Osteoblast (primary cell): ENCODE results near the gene NOL4L. TPM values are rescaled to one million over a fixed set of nuclear protein-coding genes. Genes with fewer than 3 reads are reported as not detected.

Experiments used
- DNase-seq: peaks from one replicate; pipeline ENCODE4 v3.0.0; 2011; ENCODE audit warnings: low spot score, mixed read lengths; ENCODE audit not compliant: insufficient read length; ENCODE audit errors: missing footprints
- H2AFZ ChIP-seq: 2 replicates; pipeline ENCODE4 v1.6.0; 2011; ENCODE audit warnings: mild to moderate bottlenecking, low read length
- H3K27ac ChIP-seq: 2 replicates; pipeline ENCODE4 v1.5.1; 2011; ENCODE audit warnings: mild to moderate bottlenecking, low read depth, low read length, moderate library complexity
- H3K27me3 ChIP-seq: 2 replicates; pipeline ENCODE4 v1.6.0; 2012; ENCODE audit warnings: mild to moderate bottlenecking, control low read depth, inconsistent platforms, low read length, moderate library complexity; ENCODE audit not compliant: insufficient read depth
- H3K36me3 ChIP-seq: 2 replicates; pipeline ENCODE4 v1.5.1; 2011; ENCODE audit warnings: mild to moderate bottlenecking, low read length, control low read depth, moderate library complexity; ENCODE audit not compliant: insufficient read depth
- H3K4me1 ChIP-seq: 2 replicates; pipeline ENCODE4 v1.5.1; 2011; ENCODE audit warnings: mild to moderate bottlenecking, low read length, control low read depth, moderate library complexity; ENCODE audit not compliant: insufficient read depth
- H3K4me2 ChIP-seq: 2 replicates; pipeline ENCODE4 v1.6.0; 2011; ENCODE audit warnings: mild to moderate bottlenecking, low read length; ENCODE audit not compliant: insufficient read depth
- H3K4me3 ChIP-seq: fragments of 200-600 bp; sonication (generic); 3 replicates; pipeline ENCODE4 v1.5.1; 2012; ENCODE audit warnings: mild to moderate bottlenecking, low read length, inconsistent platforms; ENCODE audit not compliant: insufficient read depth
- H3K79me2 ChIP-seq: 2 replicates; pipeline ENCODE4 v1.6.0; 2012; ENCODE audit warnings: mild to moderate bottlenecking, low read length, control low read depth, inconsistent platforms; ENCODE audit not compliant: insufficient read depth
- H3K9me3 ChIP-seq: 2 replicates; pipeline ENCODE4 v1.5.1; 2011; ENCODE audit warnings: low read depth, low read length, control low read depth
- H4K20me1 ChIP-seq: 2 replicates; pipeline ENCODE4 v1.6.0; 2012; ENCODE audit warnings: mild to moderate bottlenecking, low read length, control low read depth; ENCODE audit not compliant: insufficient read depth
- total RNA-seq: library from RNA; depleted of rRNA; stranded (reverse); fragments of >200 nt; gene quantifications from 2 replicates; pipeline ENCODE4 v1.2.3, GENCODE V29; 2012
- TF ChIP-seq, protein P1 (sequence below): IDR thresholded peaks from 2 replicates; pipeline ENCODE4 v1.5.1; 2011; ENCODE audit warnings: mild to moderate bottlenecking, low read depth, low read length, moderate library complexity; ENCODE audit errors: extremely low read depth

Gene NOL4L
- total RNA-seq, 1 donor = 6.2 TPM

DNA sequence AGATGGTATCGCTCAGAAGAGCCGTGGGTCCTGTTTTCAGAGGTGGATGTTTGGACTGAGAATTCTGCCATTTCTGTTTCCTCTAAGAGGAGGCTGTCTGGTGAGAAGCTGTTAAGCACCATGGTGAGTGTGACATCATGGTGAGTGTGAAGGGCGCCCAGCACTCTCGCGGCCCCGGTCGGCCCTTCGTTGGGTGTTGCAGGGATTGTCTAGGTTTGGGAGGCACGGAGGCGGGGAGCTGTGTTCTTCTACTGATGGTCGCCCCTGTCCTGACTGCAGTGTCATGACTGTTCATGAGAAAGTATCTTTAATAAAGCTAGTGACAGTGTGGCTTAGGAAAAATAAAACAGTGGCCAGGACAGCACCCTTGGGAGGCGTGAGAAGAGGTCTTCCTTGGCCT is 70.4 kb downstream of the NOL4L start:
- TF ChIP-seq, protein P1, sequence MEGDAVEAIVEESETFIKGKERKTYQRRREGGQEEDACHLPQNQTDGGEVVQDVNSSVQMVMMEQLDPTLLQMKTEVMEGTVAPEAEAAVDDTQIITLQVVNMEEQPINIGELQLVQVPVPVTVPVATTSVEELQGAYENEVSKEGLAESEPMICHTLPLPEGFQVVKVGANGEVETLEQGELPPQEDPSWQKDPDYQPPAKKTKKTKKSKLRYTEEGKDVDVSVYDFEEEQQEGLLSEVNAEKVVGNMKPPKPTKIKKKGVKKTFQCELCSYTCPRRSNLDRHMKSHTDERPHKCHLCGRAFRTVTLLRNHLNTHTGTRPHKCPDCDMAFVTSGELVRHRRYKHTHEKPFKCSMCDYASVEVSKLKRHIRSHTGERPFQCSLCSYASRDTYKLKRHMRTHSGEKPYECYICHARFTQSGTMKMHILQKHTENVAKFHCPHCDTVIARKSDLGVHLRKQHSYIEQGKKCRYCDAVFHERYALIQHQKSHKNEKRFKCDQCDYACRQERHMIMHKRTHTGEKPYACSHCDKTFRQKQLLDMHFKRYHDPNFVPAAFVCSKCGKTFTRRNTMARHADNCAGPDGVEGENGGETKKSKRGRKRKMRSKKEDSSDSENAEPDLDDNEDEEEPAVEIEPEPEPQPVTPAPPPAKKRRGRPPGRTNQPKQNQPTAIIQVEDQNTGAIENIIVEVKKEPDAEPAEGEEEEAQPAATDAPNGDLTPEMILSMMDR = no peak
- no peak for DNase-seq
- peaks cover 11% of the 10 kb centered on the region for H3K27me3 ChIP-seq
- H3K27ac ChIP-seq = no peak overlapping the region
- H2AFZ ChIP-seq = no peak overlapping the region
- no peaks in the 10 kb centered on the region for H4K20me1 ChIP-seq
- no peaks in the 10 kb centered on the region for H3K36me3 ChIP-seq
- no peak overlapping the region for H3K4me2 ChIP-seq
- no peaks in the 10 kb centered on the region for H3K9me3 ChIP-seq
- no peaks in the 10 kb centered on the region for H3K79me2 ChIP-seq
- no peak overlapping the region for H3K4me3 ChIP-seq
- H3K4me1 ChIP-seq = no peaks in the 10 kb centered on the region

DNA sequence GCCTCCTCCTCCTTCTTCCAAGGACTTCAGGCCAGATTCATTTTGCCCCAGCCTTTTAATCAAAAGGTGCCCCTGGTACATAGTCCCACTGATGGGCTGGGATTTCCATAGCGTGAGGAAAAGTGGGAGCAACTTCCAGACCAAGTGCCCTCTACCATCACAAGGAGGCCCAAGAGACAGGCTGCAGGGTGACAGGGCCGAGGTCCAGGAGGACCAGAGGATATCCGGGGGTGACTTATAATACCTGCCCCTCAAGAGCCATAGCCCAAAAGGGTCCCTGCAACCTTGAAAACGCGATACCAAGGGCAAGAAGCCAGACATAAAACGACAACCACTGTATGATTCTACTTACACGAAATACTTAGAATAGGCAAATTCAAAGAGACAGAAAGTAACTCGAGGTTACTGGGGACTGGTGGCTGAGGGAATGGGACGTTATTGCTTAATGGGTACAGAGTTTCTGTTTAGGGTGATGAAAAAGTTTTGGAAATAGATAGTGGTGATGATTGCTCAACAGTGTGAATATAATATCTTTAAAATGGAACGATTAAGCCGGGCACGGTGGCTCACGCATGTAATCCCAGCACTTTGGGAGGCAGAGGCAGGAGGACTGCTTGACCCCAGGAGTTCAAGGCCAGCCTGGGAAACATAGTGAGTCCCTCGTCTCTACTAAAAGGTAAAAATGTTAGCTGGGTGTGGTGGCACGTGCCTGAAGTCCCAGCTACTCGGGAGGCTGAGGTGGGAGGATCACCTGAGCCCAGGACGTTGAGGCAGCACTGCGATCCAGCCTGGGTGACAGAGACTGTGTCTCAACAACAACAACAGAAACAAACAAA is 71.9 kb downstream of the NOL4L start:
- H2AFZ ChIP-seq = no peak overlapping the region
- H3K4me1 ChIP-seq = no peaks in the 10 kb centered on the region
- peaks cover 10% of the 10 kb centered on the region for H3K27me3 ChIP-seq
- no peaks in the 10 kb centered on the region for H3K9me3 ChIP-seq
- TF ChIP-seq, protein P1 = no peak
- no peak overlapping the region for H3K4me2 ChIP-seq
- H3K79me2 ChIP-seq = no peaks in the 10 kb centered on the region
- H4K20me1 ChIP-seq = no peaks in the 10 kb centered on the region
- DNase-seq = no peak
- H3K36me3 ChIP-seq = no peaks in the 10 kb centered on the region
- no peak overlapping the region for H3K27ac ChIP-seq
- H3K4me3 ChIP-seq = no peak overlapping the region

DNA sequence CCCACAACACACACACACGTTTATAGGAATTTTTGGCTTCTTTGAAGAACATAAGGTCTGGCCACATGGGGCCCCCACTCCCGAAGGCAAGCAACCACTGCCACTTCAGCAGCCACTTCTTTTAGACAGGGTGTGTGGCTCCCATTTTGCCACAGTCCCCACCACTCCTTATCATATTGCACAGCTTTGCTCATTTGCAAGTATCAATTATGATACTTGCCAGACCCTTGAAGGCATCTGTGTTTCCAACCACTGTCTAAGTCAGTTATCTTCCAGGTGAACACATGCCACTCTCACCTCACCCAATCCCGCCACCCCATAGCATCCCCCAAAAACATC is 73.1 kb downstream of the NOL4L start:
- no peaks in the 10 kb centered on the region for H3K79me2 ChIP-seq
- TF ChIP-seq, protein P1 = no peak

DNA sequence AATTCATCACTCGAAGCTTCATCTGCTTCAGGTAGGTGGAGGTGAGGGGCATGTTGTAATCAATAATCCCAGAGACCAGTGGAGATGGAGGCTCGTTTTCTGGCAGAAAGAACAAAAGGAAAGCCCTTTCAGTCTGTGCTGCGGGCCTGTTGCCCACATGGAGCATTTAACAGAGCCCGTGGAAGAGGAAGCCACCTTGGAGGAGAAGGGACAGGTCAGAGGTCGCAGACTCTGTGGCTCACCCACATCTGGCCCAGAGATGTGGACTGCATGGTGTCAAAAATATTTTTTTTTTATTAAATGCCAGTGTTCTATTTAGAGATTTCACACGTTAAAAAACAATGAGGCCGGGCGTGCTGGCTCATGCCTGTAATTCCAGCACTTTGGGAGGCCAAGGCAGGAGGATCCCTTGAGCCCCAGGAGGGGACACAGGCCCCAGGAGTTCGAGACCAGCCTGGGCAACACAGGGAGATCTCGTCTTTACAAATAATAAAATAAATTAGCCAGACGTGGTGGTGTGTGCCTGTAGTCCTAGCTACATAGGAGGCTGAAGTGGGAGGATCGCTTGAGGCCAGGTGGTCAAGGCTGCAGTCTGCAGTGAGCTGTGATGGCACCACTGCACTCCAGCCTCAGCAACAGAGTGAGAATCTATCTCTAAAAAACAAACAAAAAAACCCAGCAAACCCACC is 73.6 kb downstream of the NOL4L start:
- Histone ChIP-seq H3K4me1 (no peaks in the 10 kb centered on the region), H3K27me3 (peaks cover 8% of the 10 kb centered on the region), H3K4me2 (no peak overlapping the region), H3K27ac (no peak overlapping the region), H4K20me1 (no peaks in the 10 kb centered on the region), H3K9me3 (no peaks in the 10 kb centered on the region), H3K79me2 (no peaks in the 10 kb centered on the region), H3K36me3 (no peaks in the 10 kb centered on the region), H2AFZ (no peak overlapping the region), H3K4me3 (no peak overlapping the region)
- no peak for DNase-seq
- TF ChIP-seq, protein P1 = no peak

More for the DNA sequence above, 73.1 kb downstream of the NOL4L start:
- Histone ChIP-seq H3K27ac (no peak overlapping the region), H3K9me3 (no peaks in the 10 kb centered on the region), H3K4me3 (no peak overlapping the region), H3K4me1 (no peaks in the 10 kb centered on the region), H3K27me3 (peaks cover 8% of the 10 kb centered on the region), H4K20me1 (no peaks in the 10 kb centered on the region), H3K4me2 (no peak overlapping the region), H3K36me3 (no peaks in the 10 kb centered on the region), H2AFZ (no peak overlapping the region)
- DNase-seq = no peak
